ENCODE measurements around the gene GAK.
"Not testable (repeated sequence)": the region's sequence is repeated elsewhere in the genome, so short reads cannot be mapped to it uniquely, and the experiment has no call there.

Gene GAK

GRCh38 chr4:929096-929765 is 2.9 kb downstream of the GAK start:
- in situ Hi-C loops (cut with MboI; ENCODE audit: low sequenced_read_pairs), result no loop called here

- in situ Hi-C loops (cut with MboI; ENCODE audit: low sequenced_read_pairs), result not testable (repeated sequence)
Measured at GRCh38 chr4:927566-927965, 4.5 kb downstream of the GAK start.

GRCh38 chr4:926538-926937 is 5.6 kb downstream of the GAK start:
- in situ Hi-C loops (cut with MboI; ENCODE audit: low sequenced_read_pairs), result no loop called here

GRCh38 chr4:925771-926500 is 6.2 kb downstream of the GAK start:
- in situ Hi-C loops (cut with MboI; ENCODE audit: low sequenced_read_pairs), result no loop called here

- in situ Hi-C loops (cut with MboI; ENCODE audit: low sequenced_read_pairs), result no loop called here
Measured at GRCh38 chr4:925171-925570, 6.9 kb downstream of the GAK start.

GRCh38 chr4:924107-925096 is 7.7 kb downstream of the GAK start:
- in situ Hi-C loops (cut with MboI; ENCODE audit: low sequenced_read_pairs), result no loop called here

- in situ Hi-C loops (cut with MboI; ENCODE audit: low sequenced_read_pairs), result no loop called here
Measured at GRCh38 chr4:921830-922331, 10.2 kb downstream of the GAK start.

- in situ Hi-C loops (cut with MboI; ENCODE audit: low sequenced_read_pairs), result not testable (repeated sequence)
Measured at GRCh38 chr4:919004-919680, 13.0 kb downstream of the GAK start.

GRCh38 chr4:918591-918990 is 13.5 kb downstream of the GAK start:
- in situ Hi-C loops (cut with MboI; ENCODE audit: low sequenced_read_pairs), result not testable (repeated sequence)

GRCh38 chr4:917992-918391 is 14.1 kb downstream of the GAK start:
- in situ Hi-C loops (cut with MboI; ENCODE audit: low sequenced_read_pairs), result no loop called here

- in situ Hi-C loops (cut with MboI; ENCODE audit: low sequenced_read_pairs), result no loop called here
Measured at GRCh38 chr4:917466-917865, 14.7 kb downstream of the GAK start.

GRCh38 chr4:915595-915994 is 16.5 kb downstream of the GAK start:
- in situ Hi-C loops (cut with MboI; ENCODE audit: low sequenced_read_pairs), result no loop called here

- in situ Hi-C loops (cut with MboI; ENCODE audit: low sequenced_read_pairs), result no loop called here
Measured at GRCh38 chr4:915041-915474, 17.1 kb downstream of the GAK start.

GRCh38 chr4:914531-914930 is 17.6 kb downstream of the GAK start:
- in situ Hi-C loops (cut with MboI; ENCODE audit: low sequenced_read_pairs), result no loop called here

- in situ Hi-C loops (cut with MboI; ENCODE audit: low sequenced_read_pairs), result no loop called here
Measured at GRCh38 chr4:913280-913618, 18.9 kb downstream of the GAK start.

- in situ Hi-C loops (cut with MboI; ENCODE audit: low sequenced_read_pairs), result no loop called here
Measured at GRCh38 chr4:912548-913279, 19.4 kb downstream of the GAK start.

- in situ Hi-C loops (cut with MboI; ENCODE audit: low sequenced_read_pairs), result no loop called here
Measured at GRCh38 chr4:911871-912490, 20.1 kb downstream of the GAK start.

- in situ Hi-C loops (cut with MboI; ENCODE audit: low sequenced_read_pairs), result no loop called here
Measured at GRCh38 chr4:911221-911751, 20.8 kb downstream of the GAK start.

GRCh38 chr4:910366-911091 is 21.6 kb downstream of the GAK start:
- in situ Hi-C loops (cut with MboI; ENCODE audit: low sequenced_read_pairs), result no loop called here
